ENCODE data around the gene RARRES2. TPM values are rescaled to one million over a fixed set of nuclear protein-coding genes. Genes with fewer than 3 reads are reported as not detected.

Gene RARRES2
- total RNA-seq, 4 donors from 2014 or later = 83.8 to 433 (median 299) TPM

GRCh38 chr7:150371131-150371995 lies 29.9 kb upstream of the RARRES2 start:
- TF ChIP-seq CTCF (IDR thresholded peaks at IDR 0.05; ENCODE audit: low read depth) = no peak

- no peak for TF ChIP-seq CTCF (IDR thresholded peaks at IDR 0.05; ENCODE audit: low read depth)
These were observed 29.2 kb upstream of the RARRES2 start for GRCh38 chr7:150370612-150371071.

DNA sequence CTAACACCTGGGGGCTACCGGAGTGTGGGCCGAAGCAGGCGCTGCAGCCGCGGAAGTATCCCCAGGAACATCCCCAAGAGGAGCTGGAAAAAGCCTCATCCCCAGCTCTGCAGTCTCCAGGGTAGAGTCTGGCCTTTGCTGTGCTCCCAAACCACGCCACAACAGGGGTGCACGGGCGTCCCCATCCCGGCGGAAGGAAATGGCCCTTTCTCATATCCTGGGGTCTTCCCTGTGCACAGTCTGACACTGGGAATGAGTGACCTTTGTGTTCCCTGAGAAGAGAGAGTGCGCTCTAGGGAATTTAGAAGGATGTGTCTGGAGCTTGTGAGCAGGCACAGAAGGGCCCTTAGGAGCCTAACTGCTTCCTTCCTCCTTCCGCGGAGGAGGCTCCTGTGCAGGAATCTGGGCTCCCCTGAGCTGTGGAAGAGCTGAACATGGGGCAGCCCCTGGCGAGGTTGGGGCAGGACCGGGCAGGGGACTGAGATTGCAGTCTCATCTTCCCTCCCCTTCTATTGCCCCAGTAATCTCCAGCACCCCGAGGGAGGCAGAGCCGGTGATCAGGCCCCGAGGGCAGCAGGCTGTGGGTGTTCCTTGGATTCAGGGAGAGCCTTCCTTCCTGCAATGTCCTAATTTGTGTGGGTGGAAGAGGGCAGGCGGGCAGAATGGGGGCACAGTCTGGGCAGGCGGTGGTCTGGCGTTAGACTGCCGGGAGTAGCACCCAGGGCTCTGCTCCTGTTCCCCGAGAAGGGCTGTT lies 28.5 kb upstream of the RARRES2 start:
- no peak for TF ChIP-seq CTCF (IDR thresholded peaks at IDR 0.05; ENCODE audit: low read depth)

- no peak for TF ChIP-seq CTCF (IDR thresholded peaks at IDR 0.05; ENCODE audit: low read depth)
These were observed 27.7 kb upstream of the RARRES2 start for GRCh38 chr7:150368884-150369747.

DNA sequence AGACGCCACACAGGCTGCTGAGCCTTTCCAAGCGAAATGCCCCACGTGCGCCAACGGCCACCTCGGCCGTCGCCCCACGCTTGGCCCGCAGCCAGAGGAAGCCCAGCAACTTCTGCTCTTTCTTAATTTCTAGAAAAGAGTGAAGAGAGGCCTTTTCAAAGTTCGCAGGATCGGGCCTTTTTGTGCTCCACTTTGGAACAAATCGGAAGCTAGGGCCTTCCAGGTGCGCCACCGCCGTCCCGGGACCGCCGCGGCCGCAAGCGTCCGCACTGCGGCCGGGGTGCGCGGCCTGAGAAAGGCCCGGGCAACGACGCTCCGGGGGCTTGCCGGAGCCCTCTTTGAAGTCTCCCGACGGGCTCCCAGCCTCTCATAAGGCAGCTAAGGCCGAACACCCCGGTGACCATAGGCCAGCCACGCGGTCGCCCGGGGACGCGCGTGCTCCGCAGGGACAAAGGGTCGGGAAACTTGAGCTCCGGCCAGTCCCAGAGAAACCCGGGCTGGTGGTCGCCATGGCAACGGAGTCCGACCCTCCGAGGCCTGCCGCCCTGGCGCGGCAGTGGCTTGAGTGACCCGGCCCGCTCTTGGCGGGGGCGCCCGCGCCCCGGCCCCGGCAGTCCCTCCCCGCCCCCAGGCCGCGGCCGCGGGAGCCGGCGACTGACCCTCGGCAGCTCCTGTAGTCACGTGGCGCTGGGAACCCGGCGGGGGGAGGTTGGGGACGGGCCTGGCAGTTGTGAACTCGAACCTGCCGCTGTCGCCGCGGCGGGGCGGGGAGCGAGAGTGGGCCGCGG lies 26.9 kb upstream of the RARRES2 start, which contains the start of gene REPIN1:
Gene REPIN1, plus strand, starts transcription at position 727 of the 788 bp plus-strand sequence. CDS start 890 bp downstream, outside the sequence.
- TF ChIP-seq CTCF (IDR thresholded peaks at IDR 0.05; ENCODE audit: low read depth) = no peak

DNA sequence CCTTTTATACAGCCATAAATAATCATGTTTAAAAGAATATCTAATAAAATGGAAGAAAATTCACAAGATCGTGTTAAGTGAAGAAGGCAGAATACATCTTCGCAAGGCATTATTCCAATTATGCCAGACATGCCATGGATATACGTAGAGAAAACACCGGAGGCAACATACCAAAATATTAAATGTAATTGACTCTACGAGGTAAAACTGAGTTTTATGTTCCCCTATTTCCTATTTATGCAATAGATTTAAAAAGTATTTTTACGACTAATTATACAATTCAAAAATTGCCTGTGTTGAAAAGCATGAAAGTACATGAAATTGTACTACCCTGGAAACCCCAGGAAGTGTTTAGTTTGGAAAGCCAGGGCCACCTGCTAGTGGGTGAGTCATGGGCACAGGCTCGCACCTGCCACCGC lies 26.3 kb upstream of the RARRES2 start:
- TF ChIP-seq CTCF (IDR thresholded peaks at IDR 0.05; ENCODE audit: low read depth) = no peak

All from subcutaneous adipose tissue (tissue), 4 donors.